AG09319 (cell line): ENCODE results near the gene REX1BD.
"Not testable (repeated sequence)": the region's sequence is repeated elsewhere in the genome, so short reads cannot be mapped to it uniquely, and the experiment has no call there.

Experiments
- DNase-seq: peaks from one replicate; pipeline ENCODE4 v3.0.0-alpha.2; 2010; ENCODE audit warnings: low read depth; ENCODE audit errors: extremely low read depth
- TF ChIP-seq, protein P1 (sequence below): IDR thresholded peaks from 2 replicates; pipeline ENCODE4 v1.5.1; 2011; ENCODE audit warnings: low read depth, mild to moderate bottlenecking, inconsistent platforms, low read length, moderate library complexity

The REX1BD gene

GRCh38 chr19:18599485-18599884 lies 10.9 kb downstream of the REX1BD start:
- DNase-seq = no peak
- TF ChIP-seq, protein P1, sequence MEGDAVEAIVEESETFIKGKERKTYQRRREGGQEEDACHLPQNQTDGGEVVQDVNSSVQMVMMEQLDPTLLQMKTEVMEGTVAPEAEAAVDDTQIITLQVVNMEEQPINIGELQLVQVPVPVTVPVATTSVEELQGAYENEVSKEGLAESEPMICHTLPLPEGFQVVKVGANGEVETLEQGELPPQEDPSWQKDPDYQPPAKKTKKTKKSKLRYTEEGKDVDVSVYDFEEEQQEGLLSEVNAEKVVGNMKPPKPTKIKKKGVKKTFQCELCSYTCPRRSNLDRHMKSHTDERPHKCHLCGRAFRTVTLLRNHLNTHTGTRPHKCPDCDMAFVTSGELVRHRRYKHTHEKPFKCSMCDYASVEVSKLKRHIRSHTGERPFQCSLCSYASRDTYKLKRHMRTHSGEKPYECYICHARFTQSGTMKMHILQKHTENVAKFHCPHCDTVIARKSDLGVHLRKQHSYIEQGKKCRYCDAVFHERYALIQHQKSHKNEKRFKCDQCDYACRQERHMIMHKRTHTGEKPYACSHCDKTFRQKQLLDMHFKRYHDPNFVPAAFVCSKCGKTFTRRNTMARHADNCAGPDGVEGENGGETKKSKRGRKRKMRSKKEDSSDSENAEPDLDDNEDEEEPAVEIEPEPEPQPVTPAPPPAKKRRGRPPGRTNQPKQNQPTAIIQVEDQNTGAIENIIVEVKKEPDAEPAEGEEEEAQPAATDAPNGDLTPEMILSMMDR = no peak

DNA sequence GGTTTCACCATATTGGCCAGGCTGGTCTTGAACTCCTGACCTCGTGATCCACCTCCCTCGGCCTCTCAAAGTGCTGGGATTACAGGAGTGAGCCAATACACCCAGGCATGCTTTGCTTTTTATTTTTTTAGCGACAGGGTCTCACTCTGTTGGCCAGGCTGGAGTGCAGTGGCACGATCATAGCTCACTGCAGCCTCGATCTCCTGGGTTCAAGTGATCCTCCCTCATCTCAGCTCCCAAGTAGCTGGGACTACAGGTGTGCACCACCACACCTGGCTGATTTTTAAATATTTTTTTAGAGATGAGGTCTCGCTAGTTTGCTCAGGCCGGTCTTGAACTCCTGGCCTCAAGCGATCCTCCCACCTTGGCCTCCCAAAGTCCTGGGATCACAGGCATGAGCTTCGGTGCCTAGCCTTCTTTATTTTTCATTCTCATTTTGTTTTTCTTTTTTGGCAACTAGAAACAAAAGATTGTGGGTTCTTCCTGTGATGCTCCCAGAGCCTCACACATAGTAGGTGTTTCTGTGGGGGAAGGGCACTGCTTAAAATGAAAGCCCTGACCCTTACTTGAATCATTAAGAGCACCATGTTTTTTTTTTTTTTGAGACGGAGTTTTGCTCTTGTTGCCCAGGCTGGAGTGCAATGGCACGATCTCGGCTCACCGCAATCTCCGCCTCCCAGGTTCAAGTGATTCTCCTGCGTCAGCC lies 12.2 kb downstream of the REX1BD start:
- not testable (repeated sequence) for DNase-seq

- DNase-seq = no peak
- TF ChIP-seq, protein P1 = no peak
Measured at GRCh38 chr19:18601875-18602274, 13.3 kb downstream of the REX1BD start.

- TF ChIP-seq, protein P1 = peak; percentile 26
- no peak for DNase-seq
Measured at GRCh38 chr19:18603255-18603957, 14.8 kb downstream of the REX1BD start.

- TF ChIP-seq, protein P1 = no peak
- DNase-seq = no peak
Measured at GRCh38 chr19:18603958-18604819, 15.6 kb downstream of the REX1BD start.

DNA sequence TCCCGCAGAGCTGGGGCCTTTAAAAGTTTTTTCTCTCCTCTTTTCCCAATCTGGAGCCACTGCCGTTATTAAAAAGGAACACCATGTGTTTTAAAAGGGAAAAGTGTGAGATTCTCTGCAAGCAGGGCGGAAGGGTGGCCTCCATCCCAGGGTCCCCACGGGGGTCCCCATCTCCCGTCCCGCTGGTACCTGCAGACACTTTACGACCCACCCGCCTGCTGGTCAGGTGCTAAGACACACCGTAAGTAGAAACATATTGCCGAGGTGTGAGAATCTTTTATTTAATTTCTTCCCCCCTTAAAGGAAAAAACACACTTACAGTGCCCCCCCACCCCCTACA lies 16.2 kb downstream of the REX1BD start:
- DNase-seq = no peak
- TF ChIP-seq, protein P1 = no peak

GRCh38 chr19:18605196-18605545 lies 16.6 kb downstream of the REX1BD start:
- no peak for DNase-seq
- TF ChIP-seq, protein P1 = no peak
